Fibroblast of skin of back (primary cell): ENCODE results near the gene HIP1R.
"Not testable (repeated sequence)": the region's sequence is repeated elsewhere in the genome, so short reads cannot be mapped to it uniquely, and the experiment has no call there.

ENCODE experiments used
- DNase-seq: peaks from one replicate; pipeline ENCODE4 v3.0.0-alpha.2; 2013

The HIP1R gene

DNA sequence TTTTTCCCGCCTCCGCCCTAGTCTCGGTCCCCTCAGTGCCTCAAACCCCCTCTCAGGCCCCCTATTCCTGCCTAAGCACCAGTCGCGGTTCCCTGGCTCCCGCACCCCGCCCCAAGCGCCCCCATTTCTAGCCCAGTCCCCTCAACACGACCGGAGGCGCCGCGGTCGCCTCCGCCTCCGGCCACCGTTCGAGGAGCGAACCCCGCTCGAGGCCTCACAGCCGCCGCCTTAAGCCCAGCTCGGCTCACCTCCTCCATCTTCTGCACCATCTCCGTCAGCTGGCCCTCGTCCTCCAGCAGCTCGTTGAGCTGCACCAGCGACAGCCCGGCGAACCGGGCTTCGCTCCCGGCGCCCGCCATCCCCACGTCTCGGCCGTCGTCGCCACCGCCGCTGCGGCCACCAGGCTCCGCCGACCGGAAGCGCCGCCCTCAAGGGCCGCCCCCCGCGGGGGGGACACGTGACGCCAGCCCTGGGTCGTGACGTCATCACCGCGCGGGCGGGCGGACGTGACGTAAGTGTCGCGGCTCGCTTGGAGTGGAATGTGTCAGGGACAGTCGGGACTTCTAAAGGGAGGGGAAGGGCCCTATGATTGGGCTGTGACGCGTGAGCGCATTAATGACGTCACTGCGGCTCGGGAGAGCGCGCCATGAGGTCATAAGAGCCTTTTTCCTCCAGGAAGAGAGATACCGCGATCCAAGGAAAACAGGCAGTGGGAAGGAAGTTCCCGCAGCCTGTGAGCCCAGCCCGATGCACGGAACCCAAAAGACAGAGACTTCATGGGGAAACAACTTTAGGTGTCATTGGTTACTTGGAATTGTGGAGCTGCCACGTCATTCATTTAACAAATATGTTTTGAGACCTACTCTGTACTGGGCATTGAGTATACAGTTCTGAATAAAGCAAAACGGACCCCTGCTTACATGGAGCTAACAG, 60.7 kb downstream of the HIP1R start, which contains the start of gene VPS37B:
Gene VPS37B, minus strand, starts transcription at position 421 of the 933 bp plus-strand sequence. Its CDS starts 62 bp downstream, at position 359.
- DNase-seq: peak; percentile 87

DNA sequence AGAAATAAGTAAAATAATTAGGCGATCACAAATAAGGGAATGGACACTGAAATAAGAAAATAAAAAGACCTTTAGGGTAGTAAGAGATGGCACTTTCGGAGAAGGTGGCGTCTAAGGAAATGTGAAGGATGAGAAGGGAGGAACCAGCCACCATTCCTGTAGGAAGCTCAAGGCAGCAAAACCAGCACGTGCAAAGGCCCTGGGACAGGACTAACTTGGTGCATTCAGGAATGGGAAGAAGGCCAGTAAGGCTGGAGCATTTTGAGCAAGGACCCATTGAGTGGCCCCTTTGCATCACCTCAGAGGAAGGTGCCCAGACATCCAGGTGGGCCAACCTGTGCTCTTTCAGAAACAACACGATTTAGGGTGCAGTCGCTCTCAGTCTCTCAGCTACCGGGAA, 61.4 kb downstream of the HIP1R start:
- no peak for DNase-seq

DNA sequence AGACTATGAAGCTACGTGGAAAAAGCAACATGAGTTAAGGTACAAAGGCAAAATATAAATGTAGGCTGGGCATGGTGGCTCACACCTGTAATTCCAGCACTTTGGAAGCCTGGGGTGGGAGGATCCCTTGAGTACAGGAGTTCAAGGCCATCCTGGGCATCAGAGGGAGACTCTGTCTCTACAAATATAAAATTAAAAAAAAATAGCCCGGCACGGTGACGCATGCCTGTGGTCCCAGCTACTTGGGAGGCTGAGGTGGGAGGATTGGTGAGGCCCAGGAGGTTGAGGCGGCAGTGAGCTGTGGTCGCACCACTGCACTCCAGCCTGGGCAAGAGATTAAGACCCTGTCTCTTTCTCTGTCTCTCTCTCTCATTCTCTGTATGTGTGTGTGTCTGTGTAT, 64.6 kb downstream of the HIP1R start:
- DNase-seq: no peak

DNA sequence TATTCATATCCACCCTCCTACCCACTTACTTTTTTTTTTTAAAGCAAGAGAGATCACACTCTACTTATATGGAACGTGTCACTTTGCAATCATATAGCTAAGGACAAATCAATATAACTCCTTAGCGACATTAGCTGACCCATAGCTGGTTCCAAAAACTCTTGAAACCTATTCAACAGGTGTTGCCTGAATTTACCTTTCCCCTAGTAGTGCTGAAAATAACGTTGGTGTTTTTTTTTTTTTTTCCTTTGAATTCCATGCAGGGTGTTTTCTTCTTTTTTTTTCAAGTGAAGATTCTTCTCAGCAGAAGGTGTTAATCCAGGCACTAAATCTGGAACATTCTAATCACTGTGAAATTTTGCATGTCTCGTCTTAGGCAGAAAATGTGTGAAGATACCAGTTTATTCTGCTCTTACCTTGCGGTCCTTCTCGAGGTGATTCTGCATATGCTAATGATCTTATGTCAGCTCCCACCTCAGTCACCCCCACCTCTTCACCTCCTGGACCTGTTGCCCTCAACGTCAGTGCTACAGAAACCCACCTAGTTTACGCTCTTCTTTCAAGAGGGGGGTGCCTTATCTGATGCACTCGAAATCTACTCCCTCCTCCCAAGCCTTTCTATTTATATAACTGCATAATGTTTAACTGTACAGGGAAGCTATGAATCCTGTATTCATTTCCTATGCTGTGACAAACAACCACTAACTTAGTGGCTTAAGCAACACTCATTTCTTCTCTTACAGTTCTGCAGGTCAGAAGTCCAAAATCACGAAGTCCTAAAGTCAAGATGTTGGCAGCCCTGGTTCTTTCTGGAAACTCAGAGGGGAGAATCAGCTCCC, 67.8 kb downstream of the HIP1R start:
- DNase-seq: no peak

DNA sequence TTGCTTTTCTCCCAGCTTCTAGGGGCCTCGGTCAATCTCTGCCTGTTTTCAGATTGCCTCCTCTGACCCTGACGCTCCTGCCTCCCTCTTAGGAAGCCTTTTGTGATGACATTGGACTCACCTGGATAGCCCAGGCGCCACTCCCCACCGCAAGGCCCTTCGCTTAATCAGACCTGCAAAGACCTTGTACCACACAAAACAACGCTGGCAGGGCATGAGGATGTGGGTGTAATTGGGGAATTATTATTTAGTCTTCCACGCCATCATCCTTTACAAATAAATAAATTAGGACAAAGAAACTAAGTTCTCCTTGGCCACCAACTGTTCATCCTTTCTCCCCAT, 68.4 kb downstream of the HIP1R start:
- DNase-seq: no peak

DNA sequence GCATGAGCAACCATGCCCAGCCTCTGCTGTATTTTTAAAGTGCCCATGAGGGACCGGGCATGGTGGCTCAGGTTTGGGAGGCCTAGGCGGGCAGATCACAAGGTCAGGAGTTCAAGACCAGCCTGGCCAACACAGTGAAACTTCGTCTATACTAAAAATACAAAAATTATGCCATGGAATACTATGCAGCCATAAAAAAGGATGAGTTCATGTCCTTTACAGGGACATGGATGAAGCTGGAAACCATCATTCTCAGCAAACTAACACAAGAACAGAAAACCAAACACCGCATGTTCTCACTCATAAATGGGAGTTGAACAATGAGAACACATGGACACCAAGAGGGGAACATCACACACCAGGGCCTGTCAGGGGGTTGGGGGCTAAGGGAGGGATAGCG, 70.0 kb downstream of the HIP1R start:
- not testable (repeated sequence) for DNase-seq

DNA sequence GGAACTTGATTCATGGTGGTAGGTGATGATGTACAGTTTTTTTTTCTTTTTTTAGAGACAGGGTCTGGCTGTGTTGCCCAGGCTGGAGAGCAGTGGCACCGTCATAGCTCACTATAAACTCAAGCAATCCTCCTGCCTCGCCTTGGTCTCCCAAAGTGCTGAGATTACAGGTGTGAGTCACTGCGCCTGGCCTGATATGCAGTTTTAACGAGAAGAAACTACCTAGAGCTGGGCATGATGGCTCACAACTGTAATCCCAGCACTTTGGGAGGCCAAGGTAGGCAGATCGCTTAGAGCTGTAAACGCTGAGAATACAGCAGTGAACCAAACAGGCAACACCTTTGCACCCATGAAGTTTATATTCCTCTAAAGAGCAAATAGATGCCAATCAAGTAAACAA, 73.7 kb downstream of the HIP1R start:
- no peak for DNase-seq

DNA sequence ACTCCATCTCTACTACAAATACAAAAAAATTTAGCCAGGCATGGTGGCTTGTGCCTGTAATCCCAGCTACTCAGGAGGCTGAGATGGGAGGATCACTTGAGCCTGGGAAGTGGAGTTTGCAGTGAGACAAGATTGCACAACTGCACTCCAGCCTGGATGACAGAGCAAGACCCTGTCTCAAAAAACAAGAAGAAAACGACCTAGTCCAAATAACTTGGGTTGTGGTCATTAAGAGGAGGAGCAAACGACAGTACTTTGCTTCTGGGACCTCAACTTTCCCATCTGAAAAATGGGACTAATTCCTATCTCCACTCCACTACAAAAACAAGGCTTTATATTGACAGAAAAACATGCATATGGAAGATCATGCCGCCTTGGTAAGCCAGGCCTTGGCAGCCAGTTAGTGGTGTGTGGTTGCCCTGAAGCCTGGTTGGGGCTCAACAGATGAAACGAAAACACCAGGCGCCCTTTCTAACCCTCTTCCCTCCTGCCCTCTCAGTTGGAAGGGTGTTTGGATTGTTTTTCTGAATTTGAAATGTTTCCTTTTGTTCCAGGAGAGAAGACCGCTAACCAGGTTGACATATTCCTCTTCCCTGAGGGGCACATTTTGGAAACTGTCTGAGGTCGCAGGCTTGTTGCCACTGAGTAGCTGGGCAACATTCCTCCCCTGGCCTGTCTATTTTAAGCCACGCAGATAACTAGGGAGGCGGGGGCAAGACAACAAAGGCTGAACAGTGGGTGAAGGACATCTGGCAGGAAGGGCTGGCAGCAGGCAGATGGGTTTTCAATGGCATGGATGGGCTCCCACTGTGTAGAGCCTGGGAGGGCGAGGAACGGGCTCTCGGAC, 74.4 kb downstream of the HIP1R start:
- peak; percentile 15 for DNase-seq
